Stimulated activated CD4-positive, alpha-beta T cell treated with anti-CD3 and anti-CD28 coated beads, Interleukin-12 subunit alpha, Interleukin-12 subunit beta, amount 100 ng/mL, for 48 hours (primary cell): Measurements from ENCODE around the gene RPS6KB2.
A peak's percentile ranks its signal among the peaks of the same experiment; 100 is the strongest.
"Not testable (repeated sequence)": the region's sequence is repeated elsewhere in the genome, so short reads cannot be mapped to it uniquely, and the experiment has no call there.

Experiments
- DNase-seq, 3 donors: peaks; one replicate each; pipeline ENCODE4 v3.0.0-alpha.2; 2020; ENCODE audit warnings: low read depth in 2 of 3, low spot score in 1 of 3

RPS6KB2 gene

DNA sequence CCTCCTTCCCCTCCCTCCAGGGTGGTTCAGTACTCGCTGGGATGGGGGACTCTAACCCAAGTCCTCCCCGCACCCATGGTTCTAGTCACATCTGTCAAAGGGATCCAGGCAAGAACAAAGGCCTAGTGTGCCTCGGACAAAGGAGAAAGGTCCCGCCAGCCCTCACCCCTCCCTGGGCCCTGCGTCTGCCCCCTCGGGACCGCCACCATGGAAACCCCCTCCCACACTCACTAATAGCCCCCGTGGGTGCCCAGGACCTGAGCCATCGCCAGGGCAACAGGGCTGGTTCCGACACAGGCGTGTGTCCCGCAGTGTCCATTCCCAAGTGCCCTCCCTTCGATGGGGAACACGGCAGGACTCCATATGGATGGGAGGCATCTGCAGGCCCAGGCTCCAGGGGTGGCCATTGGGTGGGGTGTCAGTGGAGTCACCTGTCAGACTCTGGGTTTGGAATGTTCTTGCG is 17.9 kb upstream of the RPS6KB2 start:
- DNase-seq: no peak

DNA sequence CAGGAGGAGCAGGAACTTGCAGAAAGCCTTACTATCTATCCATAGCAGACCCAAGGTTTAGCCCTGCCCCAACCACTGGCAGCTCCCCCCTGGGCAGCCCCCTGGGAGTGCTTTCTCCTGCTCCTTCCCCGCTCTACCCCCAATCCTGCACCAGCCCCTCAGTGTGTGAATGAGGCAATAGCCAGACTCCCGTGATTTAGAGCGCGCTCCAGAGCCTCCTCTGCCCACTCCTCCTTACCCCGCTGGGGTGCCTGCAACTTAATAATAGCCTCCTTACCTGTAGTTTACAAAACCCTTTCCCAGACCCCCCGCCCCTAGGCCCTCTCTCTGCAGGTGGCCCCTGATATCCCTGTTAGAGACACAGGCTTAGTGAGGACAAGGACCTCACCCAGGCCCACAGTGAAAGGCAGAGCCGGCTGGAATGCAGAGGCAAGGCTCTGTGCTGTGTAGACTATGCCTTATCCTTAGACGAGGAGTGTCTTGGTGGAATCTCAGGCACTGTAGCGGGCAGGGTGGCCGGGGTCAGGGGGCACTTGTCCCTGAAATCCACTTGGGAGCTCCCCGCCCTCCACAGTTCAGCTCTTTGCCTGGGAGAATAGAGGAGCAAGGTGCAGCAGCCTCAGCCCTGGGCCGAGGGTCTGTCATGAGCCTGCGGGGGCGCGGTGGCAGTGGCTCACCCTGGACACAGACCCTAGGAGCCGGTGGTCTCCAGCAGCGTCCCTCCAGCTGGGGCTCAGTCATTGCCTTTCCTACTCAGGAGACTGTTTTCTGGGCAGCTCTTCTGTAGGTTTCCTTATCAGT is 17.1 kb upstream of the RPS6KB2 start:
- no peak for DNase-seq

DNA sequence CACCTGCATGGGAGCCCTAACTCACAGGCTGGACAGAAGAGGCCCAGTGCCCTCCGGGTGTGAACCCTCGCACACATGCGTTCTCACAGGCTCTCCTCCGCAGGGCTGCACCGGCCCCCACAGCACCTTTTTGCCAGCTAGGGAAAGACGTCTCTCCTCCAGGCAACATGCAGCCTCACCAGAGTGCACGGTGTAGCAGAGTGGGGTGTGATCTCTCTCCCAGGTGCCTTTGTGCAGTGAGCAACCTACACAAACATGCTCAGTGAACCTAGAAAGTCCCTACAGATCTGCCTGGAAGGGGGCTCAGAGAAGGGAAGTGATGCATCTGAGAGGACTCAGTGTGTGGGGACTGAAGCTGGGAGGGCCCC is 16.5 kb upstream of the RPS6KB2 start:
- no peak for DNase-seq

DNA sequence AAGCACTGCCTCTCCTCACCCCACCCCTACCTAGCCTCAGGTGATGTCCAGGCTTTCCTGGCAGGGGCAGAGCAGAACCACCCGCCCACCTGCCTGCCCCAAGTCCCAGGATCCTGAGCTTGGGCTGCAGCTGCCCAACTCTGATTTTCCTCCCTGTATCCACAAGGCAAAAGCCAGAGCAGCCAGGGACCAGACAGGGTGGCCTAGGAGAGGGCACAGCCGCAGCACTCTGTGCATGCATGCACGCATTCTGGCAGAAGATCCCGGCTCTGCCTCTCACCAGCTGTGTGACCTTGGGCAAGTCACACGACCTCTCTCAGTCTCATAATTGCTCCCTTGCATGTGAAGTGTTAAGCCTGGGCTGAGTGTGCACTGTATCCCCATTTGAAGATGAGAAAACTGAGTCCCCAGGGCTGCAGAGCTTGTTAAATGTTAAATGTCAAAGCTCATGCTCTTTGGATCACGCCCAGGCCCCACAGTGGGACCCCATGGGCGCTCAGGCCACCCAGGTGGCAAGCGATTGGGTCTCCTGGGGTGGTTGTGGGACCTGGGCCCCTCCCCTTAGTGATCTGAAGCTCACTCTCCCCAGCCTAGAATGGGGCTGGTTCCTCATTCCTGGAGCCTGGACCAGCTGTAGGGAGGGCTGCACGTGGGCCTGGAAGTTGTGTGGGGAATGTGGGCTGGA is 15.7 kb upstream of the RPS6KB2 start:
- no peak for DNase-seq

DNA sequence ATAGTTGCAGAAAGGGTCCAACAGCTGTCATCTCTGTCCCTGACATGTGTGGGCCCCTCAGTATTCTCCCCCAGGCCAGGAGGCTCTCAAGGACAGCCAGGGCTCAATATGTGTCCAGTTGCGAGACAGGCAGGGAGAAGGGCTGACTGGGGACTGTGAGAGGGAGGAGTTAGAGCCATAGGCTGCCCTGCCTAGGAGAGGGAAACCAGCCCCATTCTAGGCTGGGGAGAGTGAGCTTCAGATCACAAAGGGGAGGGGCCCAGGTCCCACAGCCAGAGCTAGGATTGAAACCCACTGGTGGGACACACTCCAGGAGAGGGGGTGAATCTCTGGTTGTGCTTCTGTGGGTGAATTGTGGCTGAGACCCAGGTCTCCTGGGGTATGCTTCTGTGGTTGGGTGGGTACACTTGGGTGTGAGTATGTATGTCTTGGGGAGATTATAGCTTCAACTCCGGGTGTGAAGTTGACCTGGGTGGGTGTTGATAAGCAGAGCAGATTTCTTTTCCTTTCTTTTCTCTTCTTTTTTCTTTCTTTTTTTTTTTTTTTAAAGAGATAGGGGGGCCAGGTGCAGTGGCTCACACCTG is 14.9 kb upstream of the RPS6KB2 start:
- no peak for DNase-seq

DNA sequence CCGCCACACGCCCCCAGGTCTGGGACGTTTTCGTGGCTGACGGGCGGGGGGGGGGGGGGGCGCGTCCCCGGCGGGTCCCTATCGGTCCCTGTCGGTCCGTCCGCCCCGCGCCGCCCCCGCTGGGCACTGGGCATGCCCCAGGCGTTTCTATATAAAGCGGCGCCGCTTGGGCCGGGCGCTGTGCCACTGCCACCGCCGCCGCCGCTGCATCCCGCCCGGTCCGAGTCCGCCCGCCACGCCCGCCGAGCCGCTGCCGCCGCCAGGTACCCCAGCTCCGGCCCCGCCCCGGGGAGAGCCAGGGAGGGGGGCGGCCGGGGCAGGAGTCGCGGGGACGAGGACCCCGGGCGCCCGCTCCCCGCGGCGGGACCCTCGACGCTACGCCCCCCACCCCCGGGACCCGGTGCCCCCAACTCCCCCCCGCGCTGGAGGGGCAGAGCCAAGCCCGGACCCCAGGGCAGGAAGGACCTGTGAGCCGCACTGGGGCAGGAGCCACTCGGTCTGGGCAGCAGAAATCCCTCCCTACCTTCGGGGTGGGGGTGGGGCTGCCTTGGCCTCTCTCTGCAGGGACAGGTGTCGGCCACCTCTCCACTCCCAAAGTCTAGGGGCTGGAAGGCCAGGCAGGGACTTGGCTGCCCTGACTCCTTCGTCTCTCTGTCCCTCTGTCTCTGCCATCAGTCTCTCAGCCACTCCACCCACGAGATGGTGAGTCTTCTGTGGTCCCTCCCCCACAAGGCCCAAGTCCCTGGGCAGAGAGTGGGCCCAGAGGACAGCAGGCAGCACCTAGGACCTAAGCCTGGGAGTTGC is 12.6 kb upstream of the RPS6KB2 start, which contains the start of gene CARNS1:
CARNS1 (plus strand) TSS at position 178 of the 804 bp plus-strand sequence; CDS start at position 700, 522 bp downstream.
- no peak for DNase-seq

DNA sequence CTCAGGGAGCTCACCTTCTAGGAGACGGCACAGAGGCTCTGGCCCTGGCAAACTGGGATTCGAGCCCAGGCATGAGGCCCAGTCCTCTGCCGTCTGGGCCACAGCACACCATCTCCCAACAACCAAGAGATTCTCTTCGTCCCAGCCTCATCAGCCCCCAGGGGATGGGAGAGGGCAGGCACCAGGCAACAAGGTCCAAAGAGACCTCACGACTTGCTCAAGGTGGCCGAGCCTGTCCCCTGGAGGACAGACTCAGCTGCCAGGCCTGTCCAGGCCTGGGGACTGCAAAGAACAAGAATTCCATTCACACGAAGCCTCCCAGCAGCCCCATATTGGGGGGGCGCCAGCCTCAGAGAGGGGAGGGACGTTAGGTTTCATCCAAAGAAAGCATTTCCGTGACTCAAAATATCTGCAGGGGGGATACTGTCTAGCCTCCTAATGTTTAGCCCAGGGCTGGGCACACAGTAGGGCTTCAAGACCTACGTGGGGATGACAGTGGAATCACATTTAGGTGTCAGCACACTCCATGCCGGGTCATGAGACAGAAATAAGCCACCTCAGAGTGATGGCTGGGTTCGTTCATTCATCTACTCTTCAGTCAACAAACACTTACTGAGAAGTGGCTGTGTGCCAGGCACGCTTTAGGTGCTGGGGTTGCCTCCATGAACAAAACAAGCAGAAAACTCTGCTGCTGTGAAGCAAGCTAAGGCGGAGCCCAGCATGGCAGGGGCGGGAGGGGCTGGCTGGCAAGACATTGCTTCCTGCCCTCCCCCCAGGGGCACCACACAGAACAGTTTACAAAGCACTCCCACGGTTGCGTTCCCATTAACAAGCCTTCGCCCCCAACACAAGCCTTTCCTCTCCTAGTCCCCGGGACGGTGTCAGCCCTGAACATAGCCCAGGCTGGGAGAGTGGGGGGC is 11.6 kb upstream of the RPS6KB2 start:
- DNase-seq: no peak

DNA sequence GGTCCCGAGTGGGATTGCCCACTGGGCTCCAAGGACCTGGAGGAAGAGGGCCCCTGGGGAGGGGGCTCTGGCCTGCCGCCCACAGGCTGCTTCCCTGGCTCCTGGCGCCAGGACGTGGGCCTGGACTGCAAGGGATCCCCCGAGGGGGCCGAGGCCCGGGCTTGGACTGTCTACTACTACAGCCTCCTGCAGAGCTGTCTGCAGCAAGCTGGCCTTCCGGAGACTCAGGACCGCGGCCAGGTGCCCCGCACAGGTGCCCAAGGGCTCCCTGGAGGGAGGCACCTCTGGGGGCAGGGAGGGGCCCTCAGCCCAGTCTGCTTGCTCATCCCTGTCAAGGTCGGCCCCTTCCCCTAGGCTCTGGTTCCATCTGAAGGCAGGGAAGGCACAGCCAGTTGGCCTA is 10.9 kb upstream of the RPS6KB2 start:
- no peak for DNase-seq

DNA sequence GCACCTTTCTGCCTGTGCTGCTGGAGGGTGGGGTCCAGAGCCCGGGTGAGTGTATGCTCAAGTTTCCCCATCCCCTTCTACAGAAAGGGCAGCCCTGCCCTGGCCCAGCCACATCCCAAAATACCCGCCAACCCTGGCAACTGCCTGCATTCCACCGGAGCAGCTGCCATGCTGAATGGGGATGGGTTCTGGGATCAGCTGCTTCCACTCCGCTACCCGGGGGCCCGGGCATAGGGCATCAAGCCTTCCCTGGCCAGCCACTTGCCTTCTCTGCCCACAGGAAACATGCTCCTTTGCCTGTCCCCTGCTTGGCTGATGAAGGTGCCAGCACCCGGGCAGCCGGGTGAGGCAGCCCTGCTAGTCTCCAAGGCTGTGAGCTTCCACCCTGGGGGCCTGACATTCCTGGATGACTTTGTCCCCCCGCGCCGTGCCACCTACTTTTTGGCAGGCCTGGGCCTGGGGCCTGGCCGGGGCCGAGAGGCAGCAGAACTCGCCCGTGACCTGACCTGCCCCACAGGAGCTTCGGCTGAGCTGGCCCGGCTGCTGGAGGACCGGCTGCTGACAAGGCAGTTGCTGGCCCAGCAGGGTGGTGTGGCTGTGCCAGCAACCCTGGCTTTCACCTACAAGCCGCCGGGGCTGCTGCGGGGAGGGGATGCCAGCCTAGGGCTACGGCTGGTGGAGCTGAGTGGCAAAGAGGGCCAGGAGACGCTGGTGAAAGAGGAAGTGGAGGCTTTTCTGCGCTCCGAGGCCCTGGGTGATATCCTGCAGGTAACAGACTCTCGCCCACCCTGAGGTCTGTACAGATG is 9.6 kb upstream of the RPS6KB2 start:
- DNase-seq: no peak

DNA sequence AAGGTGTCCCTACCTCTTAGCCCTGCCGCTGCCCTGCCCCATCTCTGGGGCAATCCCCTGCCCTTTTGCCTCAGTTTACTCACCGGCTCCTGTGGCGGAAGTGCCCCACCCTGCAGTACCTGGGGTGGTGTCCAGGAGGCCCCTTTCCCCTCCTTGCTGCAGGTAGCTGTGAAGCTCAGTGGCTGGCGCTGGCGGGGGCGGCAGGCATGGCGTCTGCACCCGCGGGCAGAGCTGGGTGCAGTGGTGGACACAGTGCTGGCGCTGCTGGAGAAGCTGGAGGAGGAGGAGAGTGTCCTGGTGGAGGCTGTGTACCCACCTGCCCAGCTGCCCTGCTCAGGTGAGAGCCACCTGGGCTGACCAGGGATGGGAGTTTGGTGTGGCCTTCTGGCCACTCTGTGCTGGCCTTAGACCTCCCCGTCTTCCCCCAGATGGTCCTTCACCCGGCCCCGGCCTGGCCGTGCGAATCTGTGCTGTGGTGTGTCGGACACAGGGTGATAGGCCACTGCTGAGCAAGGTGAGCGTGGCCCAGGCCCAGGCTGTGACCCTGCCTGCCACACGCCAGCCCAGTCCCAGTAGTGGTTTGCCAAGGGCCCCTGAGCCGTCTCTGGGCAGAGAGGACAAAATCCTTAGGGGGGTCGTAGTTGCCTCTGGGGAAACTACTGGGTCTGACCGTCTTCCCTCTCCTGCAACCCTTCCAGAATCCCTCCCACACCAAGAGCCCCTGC is 8.8 kb upstream of the RPS6KB2 start:
- no peak for DNase-seq

DNA sequence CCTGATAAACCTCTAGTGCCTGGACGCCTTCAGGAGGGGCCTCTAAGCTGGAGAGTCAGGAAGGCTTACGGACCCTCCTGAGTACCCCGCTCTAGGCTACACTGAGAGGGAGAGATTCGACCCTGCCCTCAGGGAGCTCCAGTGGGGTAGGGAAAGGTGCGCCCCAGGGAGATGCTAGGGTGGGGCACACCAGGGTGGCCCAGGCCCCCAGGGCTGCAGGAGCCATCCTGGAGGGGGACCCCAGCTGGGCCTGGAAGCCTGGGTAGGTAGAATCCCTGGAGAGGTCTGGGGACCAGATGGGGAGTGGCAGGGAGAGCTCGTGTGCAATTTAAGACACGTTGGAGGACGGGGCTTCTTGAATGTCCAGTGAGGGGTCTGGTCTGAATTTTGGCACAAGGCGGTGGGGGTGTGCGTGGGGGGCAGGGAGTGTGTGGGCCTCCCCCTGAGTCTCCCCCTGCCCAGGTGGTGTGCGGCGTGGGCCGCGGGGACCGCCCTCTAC is 8.1 kb upstream of the RPS6KB2 start:
- no peak for DNase-seq

DNA sequence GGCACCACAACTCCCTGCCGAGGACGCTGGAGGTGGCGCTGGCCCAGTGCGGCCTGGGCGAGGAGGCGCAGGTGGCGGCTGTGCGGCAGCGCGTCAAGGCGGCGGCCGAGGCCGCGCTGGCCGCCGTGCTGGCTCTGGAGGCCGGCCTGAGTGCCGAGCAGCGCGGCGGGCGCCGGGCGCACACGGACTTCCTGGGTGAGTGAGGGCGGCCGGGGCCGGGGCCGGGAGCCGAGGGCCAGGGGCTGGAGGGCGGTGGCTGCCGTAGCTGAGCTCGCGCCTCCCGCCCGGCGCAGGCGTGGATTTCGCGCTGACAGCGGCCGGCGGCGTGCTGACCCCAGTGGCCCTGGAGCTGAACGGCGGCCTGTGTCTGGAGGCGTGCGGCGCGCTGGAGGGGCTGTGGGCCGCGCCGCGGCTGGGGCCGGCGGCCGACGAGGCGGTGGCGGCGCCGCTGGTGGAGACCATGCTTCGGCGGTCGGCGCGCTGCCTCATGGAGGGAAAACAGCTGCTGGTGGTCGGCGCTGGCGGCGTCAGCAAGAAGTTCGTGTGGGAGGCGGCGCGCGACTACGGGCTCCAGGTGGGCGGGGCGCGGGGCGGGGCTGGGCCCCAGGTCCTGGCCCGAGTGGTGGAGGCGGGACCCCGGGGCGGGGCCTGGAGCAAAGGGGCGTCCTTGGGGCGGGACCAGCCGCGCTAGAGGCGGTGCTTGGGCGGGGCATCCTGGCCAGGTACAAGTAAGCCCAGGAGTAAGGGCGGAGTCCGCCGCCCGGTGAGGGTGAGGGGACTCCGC is 7.5 kb upstream of the RPS6KB2 start:
- peak; percentile 97 to 99 (median 97) for DNase-seq

DNA sequence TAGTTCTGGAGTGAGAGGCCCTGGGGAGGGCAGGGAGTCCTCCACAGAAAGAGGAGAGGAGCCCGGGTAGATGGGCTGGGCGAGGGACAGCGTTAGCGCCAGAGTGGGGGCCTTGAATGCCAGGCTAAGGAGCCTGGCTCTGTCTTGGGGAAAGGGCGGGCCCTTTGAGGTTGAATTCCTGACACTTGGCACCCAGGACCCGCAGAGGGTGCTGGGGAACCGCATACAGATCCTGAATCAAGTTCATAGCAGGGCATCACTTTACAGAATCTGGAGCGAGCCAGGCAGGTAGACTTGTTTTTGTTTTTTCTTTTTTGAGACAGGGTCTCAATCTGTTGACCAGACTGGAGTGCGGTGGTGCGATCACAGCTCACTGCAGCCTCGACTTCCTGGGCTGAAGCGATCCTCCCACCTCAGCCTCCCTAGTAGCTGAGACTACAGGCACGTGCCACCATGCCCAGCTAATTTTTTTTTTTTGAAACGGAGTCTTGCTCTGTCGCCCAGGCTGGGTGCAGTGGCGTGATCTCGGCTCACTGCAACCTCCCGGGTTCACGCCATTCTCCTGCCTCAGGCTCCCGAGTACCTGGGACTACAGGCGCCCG is 6.8 kb upstream of the RPS6KB2 start:
- no peak for DNase-seq

DNA sequence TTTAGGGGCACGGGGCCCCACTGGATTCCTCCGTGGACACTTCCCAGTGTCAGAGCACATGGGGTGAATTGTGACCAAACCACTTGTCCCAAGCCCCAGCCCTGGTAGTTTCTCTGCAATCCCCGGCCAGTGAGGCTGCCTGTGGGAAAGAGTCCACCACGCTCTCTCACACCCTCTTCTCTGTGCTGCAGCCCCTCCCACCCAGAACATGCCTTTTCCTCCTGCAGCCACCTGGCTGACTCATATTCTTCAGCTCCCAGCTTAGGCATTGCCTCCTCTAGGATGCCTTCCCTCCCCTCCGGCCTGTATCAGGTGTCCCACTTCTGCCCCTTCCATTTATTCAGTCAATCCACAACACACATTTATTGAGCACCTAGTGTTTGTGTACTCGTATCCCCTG is 5.4 kb upstream of the RPS6KB2 start:
- DNase-seq: no peak

DNA sequence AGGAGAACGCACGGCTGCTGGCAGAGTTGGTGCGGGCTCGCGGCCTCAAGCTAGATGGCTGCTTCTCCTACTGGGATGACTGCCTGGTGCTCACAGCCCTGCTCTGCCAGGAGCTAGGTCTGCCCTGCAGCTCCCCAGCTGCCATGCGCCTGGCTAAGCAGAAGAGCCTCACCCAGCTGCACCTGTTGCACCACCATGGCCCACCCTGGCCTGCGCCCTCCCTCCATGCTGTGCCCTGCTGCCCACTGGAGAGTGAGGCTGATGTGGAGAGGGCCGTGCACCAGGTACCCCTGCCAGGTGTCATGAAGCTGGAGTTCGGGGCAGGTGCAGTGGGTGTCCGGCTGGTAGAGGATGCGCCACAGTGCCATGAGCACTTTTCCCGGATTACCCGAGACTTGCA is 4.8 kb upstream of the RPS6KB2 start:
- DNase-seq: no peak

DNA sequence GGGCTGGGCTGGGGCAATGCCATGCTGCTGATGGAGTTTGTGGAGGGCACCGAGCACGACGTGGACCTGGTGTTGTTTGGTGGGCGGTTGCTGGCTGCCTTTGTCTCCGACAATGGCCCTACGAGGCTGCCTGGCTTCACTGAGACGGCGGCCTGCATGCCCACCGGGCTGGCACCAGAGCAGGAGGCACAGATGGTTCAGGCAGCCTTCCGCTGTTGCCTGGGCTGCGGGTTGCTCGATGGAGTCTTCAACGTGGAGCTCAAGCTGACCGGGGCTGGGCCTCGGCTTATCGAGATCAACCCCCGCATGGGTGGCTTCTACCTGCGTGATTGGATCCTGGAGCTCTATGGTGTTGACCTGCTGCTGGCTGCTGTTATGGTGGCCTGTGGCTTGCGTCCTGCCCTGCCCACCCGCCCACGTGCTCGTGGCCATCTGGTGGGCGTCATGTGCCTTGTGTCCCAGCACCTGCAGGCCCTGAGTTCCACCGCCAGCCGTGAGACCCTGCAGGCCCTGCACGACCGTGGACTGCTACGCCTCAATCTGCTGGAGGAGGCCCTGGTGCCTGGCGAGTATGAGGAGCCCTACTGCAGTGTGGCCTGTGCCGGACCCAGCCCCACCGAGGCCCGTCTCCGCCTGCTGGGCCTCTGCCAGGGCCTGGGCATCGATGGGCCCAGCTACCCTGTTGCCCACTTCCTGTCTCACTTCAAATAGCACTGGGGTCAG is 4.2 kb upstream of the RPS6KB2 start:
- DNase-seq: no peak

DNA sequence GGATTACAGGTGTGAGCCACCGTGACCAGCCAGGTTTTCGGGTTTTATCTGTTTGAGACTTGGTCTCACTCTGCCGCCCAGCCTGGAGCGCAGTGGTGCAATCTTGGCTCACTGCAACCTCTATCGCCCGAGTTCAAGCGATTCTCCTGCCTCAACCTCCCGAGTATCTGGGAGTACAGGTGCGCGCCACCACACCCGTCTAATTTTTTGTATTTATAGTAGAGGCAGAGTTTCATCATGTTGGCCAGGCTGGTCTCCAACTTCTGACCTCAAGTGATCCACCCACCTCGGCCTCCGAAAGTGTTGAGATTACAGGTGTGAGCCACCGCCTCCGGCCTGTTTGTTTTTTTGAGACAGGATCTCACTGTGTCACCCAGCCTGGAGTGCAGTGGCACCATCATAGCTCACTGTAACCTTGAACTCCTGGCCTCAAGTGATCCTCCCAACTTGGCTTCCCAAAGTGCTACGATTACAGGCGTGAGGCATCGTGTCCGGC is 882 bp upstream of the RPS6KB2 start:
- DNase-seq: not testable (repeated sequence)
